Mammary epithelial cell (primary cell): Measurements from ENCODE around the gene TNNC1.

Experiments used
- CTCF ChIP-seq, 2 donors: IDR thresholded peaks in 1 of 2; conservative IDR thresholded peaks in 1 of 2; 2 replicates each; pipeline ENCODE4 v1.5.1; 2011 to 2012; ENCODE audit warnings: inconsistent platforms in 2 of 2, low read length in 2 of 2, mild to moderate bottlenecking in 2 of 2, control low read depth in 1 of 2, low read depth in 1 of 2; ENCODE audit not compliant: insufficient read depth in 1 of 2; ENCODE audit errors: extremely low read depth in 1 of 2
- EZH2 ChIP-seq: IDR thresholded peaks from 2 replicates; pipeline ENCODE4 v1.6.1; 2012; ENCODE audit warnings: low read length, inconsistent platforms, borderline replicate concordance

- TF ChIP-seq CTCF (conservative IDR thresholded peaks at IDR 0.05 in 1 of 2, IDR thresholded peaks at IDR 0.05 in 1 of 2; ENCODE audit: extremely low read depth in 1 of 2, insufficient read depth in 1 of 2, low read depth in 1 of 2, low read length in 2 of 2) (no peak), EZH2 (no peak)
Observed at GRCh38 chr3:52502808-52503350, 49.0 kb upstream of the TNNC1 start.
